GM21381 (cell line): Measurements from ENCODE around the gene MACF1.
A peak's percentile ranks its signal among the peaks of the same experiment; 100 is the strongest.
"Not testable (repeated sequence)": the region's sequence is repeated elsewhere in the genome, so short reads cannot be mapped to it uniquely, and the experiment has no call there.

Experiments used
- ATAC-seq: cut with Tn5 transposase; IDR thresholded peaks from one replicate; pipeline ENCODE4 v1.9.1; 2021; ENCODE audit warnings: mild to moderate bottlenecking, moderate library complexity; ENCODE audit not compliant: unreplicated experiment

Gene MACF1

DNA sequence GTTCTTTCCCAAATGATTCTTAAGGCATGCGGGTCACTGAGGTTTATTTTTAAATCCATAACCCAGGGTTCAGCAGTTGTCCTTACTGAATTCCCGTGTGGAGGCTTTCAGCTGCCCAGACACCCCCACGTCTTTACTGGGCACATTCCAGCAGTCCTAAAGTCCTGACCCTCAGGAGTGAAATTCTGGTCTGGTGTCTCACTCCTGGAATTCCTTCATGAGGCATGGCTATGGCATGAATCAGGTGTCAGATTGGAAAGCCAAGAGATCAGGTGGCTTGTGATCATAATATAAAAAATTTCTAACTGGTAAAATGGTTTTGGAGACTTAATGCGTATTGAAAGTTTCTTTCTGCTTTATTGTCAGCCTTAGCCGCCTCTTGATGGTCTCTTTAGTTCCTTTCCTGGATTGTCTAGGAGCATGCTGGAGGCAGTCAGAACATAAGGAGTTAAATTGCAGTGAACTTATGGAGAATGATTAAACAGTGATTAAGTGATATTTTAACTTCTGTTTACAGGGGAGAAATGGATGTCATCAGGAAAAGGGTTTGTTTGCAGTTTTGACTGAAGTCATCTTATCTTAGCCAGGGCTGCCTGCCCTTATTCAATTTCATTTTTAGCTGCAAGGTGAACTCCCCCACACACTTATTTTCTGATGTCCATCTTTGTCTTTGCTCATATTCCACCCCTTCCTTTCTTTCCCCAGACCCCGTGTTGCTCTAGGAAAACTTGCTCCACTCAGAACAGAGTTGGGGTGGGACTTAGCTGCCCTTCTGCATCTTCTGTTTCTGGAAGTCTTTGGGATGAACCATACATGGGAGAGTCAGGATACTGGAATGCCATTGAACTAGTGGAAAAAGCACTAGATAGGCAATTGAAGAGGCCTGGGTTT lies 25.7 kb upstream of the MACF1 start:
- ATAC-seq, result no peak

DNA sequence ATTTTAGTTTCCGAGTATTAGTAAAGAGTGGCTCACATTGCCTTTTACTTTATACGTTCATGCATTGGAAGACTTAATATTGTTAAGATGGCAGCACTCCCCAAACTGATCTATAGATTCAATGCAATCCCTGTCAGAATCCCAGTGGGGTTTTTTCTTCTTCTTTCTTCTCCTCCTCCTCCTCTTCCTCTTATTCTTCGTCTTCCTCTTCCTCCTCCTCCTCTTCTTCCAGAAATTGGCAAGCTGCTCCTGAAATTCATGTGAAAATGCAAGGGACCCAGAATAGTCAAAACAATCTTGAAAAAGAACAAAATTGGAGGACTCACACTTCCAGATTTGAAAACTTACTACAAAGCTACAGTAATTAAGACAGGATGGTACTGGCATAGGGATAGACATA lies 23.2 kb upstream of the MACF1 start:
- ATAC-seq, result no peak

DNA sequence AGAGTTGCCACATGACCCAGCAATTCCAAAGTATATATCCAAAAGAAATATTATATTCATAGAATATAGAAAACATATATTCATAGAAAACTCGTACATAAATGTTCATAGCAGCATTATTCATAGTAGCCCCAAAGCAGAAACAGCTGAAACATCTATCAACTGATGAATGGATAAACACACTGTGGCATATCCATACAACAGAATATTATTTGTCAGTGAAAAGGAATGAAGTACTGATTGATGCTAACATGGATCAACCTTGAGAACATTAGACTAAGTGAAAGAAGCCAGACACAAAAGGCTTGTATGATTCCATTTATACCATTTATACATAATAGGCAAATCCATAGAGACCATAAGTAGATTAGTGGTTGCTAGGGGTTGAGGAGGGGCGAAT lies 21.7 kb upstream of the MACF1 start:
- no peak for ATAC-seq

DNA sequence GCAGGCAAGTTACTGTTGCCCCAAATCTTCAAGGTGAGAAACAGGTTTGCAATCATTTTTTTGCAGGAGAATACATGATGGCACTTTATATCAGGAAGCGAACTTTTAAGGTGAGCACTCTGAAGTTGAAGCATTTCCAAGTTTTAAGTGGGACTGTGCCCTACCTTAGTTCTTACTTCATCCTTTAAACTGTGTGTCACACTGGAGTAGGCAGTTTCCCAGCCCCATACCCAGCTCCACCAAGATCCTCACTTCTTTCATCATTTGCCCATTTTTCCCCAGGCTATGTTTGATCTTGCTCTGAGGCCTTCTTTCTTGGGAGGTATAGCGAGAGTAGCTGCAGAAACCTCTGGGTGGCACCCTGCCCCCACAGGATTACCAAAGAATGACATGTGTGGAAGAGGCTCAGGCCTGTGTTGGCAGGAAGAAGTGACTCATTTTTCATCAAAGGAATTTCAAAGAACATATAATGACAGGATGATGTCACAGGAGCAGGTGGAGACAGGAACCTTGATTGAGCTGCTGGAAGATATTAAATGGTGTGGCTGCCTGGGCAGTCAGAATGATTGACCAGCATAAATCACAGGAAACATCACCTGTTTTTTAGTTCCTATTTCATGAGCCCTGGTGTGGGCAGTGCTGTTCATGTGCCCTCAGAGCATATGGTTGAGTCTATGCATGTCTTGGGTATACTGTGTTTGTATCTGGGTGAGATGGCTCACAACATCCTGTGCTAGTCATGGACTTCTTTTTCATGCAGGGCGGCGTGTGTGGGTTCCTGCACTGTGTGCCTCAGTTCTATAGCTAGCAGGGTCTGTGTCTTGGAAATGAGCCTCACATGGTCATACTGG lies 20.8 kb upstream of the MACF1 start:
- ATAC-seq, result no peak

DNA sequence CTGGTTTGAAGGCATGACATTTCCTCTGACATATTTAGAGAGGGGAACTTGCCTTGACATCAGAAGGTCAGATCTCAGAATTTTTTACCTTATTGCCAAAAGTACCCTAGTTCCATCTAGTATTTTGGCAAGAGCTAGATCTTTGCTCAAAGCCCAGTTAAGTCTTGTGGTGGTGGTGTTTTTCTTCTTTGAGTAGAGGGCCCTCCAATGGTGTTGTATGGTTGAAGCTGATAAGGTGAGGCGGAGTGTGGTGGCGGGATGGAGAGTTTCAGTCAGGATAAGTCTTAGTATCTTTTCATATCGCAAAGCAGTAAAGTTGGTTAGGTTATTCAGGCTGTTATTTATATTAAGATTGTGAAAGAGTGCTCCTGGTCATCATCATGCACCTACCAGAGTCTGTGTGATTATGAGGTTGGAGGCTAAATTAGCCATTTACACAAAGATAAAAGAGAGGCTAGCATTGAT lies 20.1 kb upstream of the MACF1 start:
- ATAC-seq, result no peak

DNA sequence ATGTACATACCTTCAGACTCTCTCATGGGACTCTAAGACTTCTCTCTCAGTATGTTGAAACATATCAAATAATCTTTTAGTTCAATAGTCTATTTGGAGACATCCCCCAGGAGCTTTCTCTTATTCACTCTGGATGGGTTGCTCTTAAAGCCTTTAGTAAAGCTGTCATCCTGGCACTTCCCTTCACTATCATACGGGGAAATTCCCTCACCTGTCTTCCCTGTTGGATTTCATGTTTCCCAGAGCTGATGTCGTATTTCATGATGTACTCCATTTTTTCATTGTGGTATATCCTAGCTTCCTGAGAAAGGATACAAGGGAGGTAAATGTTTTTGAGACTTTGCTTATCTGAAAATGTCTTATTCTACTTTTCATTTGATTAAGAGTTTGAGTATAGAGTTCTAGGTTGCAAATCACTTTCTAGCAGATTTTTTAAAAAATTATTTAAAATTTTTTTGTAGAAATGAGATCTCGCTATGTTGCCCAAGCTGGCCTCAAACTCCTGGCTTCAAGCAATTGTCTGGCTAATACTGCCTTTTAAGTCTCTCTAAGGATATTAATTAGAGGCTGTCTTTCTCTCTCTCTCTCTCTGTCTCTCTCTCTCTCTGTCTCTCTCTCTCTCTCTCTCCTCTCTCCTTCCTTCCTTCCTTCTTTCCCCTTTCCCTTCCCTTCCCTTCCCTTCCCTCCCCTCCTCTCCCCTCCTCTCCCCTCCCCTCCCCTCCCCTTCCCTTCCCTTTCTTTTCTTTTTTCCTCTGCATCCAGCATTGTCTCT lies 17.0 kb upstream of the MACF1 start:
- ATAC-seq, result no peak

DNA sequence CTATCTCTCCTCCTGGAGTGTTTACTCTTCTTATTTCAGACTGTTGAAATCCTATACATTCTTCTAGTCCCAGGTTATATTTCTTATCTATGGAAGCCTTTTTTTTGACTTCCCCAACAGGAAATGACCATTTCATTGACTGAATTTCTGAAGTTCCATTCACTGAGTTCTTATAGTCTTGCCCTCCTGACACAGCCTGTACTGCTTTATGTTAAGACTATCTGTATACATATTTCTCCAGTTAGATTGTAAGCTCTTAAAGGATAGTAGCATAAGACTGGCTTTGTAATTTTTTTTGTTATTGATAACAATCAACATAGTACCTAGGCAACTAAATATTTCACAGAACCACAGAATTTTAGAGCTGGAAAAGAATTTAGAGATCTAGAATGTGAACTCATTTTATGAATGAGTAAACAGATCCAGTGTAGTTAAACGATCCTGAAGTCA lies 14.9 kb upstream of the MACF1 start:
- no peak for ATAC-seq

DNA sequence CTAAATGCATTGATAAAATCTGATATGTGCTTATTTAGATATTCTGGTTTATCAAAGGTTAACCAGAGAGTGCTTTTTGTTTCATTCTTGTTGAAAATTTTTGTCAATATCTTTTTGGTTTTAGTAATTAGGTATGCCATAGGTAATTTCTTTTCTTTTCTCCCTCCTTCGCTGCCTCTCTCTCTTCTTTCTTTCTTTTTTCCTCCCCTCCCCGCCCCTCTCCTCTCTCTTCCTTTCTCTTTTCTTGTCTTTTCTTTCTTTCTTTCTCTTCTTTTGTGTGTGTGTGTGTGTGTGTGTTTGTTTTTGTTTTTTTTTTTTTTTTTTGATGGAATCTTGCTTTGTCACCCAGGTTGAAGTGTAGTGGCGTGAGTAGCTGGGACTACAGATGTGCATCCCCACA lies 14.4 kb upstream of the MACF1 start:
- ATAC-seq, result no peak

DNA sequence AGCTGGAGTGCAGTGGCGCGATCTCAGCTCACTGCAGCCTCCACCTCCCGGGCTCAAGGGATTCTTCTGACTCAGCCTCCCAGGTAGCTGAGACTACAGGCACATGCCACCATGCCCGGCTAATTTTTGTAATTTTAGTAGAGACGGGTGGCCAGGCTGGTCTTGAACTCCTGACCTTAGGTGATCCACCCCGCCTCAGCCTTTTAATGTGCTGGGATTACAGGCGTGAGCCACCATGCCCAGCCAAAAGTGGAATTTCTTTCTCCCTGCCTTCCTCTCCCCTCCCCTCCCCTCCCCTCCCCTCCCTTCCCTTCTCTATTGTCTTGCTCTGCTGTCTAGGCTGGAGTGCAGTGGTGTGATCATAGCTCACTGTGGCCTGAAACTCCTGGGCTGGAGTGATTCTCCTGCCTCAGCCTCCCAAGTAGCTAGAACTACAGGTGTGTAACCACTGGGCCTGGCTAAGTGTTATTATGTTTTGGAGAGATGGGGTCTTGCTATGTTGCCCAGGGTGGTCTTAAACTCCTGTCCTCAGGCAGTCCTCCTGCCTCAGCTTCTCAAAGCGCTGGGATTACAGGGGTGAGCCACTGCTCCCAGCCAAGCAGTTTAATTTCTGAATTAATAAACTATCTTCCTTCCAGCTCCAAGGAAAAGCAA lies 10.0 kb upstream of the MACF1 start:
- no peak for ATAC-seq

DNA sequence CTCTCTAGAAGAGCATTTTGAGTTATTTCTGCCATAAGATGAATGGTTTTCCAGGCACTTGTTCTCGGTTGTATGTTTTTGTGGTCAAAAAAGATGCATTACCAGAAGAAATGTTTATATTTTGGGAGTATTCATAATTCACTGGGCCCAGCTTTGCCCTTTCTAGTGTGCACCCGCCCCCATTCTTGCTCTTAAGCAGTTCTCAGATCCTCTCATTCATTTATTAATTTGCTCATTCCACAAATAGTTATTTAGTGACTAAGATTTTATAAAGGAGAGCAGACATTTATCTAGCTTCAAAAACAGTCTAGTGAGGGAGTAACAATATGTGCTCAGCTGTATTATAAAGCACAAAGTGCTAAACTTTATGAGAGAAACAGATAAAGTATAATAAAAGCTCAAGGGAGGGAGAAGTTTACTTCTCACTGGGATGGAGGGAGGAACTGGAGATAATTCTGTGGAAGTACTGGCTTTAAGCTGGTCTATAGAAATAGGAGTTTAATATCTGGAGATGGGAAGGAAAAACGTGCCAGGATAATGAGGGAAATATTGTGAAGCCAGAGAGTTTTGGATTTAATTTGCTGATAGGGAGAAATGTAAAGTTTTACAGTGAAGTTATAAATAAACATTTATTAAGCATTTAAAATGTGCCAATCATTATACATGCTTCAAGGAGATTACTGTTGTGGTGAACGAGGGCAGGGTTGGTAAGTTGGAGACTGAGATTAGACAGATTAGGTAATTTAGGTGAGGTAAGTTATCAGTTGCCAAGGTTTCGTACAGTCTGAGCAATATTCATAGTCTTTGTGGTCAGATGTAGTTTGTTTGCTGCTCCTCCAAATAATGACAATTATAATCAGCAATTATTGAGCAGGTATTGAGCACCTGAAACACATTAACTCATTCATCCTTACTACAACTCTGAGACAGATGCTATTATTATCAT lies 9.1 kb upstream of the MACF1 start:
- no peak for ATAC-seq

DNA sequence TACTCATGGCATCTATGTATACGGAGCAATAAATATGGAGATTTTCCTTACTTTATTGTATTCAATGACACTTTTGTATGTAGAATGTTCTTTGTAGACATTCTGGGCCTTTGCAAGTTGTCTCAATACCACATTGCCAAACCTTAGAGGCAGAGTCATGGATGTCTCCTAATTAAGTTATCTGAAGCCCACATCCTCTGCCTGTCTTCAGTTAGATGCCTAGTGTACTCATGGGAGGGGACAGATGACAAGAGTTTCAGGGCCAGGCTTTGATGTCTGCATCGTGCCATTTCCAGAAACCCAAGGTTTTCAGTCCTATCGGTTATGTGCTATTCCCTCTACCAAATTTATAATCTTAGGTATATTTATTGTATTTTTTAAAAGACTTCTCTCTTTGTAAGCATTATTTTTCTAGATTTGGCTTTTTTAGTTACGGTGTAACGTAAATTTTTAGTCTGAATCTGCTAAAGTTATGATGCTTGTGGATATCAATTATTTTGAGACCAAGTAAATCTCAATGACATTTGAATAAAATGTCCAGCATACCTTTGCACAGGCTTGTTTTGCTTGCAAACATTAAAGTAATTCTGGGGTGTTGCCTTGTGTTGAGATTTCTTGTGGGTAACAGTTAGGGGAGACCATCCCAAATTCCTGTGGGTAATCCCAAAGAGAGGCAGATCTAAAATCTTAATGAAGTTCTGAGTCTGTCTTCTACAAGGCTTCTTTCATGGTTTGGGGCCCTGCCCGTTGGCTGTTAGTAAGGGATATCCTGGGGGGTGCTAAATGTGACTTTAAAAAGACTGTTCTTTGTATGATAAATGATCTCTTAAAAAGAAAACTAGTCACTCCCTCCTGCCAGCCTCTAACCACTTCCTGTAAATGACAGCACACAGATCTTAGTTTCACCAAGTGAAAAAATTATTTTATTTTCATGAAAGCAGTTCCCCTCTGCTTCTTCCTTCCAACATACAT lies 8.0 kb upstream of the MACF1 start:
- peak; percentile 47 for ATAC-seq

DNA sequence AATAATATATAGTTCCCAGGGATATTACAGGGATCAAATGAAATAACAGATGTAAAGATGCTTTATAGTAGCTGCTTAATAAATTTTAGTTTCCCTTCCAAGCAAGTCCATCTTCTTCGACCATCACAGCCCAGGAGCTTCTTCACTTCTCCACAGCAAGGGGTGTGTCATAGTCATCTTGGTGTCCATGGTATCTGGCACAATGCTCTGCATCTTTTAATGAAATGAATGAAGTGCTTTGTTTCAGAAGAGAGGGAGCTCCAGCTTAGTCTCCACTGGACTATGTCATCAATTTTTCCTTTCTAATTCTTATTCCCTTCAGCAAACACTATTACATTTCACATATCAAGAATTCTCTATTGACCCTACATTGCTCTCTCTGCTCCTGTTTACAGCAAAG lies 4.9 kb upstream of the MACF1 start:
- ATAC-seq, result no peak

DNA sequence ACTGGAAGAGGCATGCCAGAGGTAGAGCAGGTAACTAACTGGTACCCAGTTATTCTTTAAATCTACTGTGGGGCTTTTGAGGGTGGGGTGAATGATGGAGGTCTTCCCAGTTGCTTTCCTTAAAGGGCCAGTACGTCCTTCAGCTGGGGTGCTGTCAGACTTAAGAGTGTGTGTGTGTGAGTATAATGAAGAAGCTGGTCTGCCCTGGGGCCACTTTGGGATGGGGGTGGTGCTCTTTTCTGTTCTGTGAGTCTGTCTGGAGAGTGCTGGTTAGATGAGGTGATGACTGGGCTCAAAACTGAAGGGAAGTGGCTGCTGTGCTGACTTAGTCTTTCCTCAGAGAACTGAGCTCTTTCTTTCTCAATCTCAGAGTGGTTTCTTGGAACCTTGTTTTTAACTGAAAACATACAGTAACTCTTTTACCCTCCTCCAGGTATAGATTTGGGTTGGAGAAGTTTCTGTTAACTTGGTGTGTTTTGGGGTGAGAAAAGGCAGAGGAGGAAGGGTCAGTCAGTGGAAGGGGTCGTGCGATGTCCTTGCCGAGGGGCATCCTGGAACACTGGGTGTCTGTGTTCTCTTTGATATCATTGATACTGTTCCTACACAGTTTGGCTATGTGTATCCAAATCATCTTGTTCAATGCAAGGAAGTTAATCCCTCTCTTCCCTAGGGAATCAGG lies 746 bp downstream of the MACF1 start:
- peak; percentile 54 for ATAC-seq

DNA sequence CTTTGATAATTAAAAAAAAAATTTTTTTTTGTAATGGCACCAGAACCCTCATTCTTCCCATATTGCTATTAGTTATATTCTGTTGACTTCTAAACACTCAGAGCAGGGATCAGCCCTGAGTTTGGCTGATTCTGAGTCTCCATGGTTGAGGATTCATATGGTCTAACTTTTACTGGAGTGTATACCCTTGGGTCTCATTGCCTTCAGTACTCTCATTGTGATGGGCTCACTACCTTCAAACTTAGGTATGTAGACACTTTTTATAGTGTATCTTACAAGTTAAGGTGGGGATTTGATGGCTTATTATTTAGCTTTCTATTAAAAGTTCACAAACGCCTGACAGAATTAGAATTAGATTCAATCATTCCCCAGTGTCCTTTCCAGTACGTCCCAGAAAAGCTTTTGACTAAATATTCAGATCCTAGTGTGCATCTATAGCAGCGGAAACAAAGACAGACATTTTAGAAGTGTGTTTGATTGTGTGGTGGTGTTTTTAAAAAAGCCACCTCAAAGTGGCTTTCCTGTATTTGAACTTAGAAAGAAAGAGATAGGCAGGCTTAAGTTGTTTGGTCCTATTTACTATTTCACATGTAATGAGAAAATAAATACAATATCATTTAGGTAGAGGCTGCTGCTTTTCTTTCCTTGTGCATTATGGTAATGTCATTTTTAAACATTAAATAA lies 1.4 kb downstream of the MACF1 start:
- no peak for ATAC-seq

DNA sequence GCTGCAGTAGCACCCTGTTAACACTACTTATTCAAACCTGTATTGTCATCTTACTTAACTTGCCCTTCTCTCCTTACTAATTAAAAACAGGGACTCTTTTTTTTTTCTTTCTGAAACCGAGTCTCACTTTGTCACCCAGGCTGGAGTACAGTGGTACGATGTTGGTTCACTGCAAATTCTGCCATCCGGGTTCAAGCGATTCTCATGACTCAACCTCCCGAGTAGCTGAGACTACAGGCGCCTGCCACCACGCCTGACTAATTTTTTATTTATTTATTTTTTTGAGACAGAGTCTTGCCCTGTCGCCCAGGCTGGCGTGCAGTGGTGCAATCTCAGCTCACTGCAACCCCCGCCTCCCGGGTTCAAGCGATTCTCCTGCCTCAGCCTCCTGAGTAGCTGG lies 3.9 kb downstream of the MACF1 start:
- ATAC-seq, result not testable (repeated sequence)

DNA sequence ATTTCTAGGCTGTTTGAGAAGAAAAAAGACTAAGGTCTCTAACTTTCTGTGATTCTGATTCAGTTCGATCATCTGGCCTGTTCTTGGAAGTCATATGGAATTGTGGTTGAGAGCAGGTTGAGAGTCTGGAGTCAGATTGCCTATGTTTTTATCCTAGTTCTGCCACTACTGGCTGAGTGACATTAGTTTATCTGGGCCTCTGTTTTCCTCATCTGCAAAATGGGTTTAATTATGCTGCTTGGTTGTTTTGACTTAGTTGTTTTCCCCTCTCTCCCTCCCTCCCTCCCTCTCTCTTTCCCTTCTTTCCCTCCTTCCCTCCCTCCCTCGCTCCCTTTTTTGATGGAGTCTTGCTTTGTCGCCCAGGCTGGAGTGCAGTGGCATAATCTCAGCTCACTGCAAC lies 6.2 kb downstream of the MACF1 start:
- ATAC-seq, result no peak

DNA sequence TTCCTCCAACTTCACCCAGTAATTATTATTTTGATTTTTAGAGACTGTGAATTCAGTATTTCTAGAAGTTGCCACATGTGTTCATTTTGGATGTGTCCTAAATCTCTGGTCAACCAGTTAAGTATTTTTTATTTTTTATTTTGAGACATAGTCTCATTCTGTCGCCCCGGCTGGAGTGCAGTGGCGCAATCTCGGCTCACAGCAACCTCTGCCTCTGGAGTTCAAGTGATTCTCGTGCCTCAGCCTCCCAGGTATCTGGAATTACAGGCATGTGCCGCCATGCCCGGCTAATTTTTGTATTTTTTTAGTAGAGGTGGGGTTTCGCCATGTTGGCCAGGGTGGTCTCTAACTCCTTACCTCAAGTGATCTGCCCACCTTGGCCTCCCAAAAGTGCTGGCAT lies 8.0 kb downstream of the MACF1 start:
- ATAC-seq, result no peak
